Measurements from ENCODE around the gene POC1A. TPM values are rescaled to one million over a fixed set of nuclear protein-coding genes. Genes with fewer than 3 reads are reported as not detected.
A peak's percentile ranks its signal among the peaks of the same experiment; 100 is the strongest.

POC1A gene
- total RNA-seq, 2 donors from 2014 or later: 2.5 to 5.3 TPM

- intact Hi-C loops (cut with DNase I): loop anchor here (10.0 kb wide), 1 partner anchor 88 kb away; the partner anchor contains the start of gene DUSP7
- no peaks in the 10 kb centered on the region for H3K27me3 ChIP-seq (replicated peaks; ENCODE audit: insufficient read depth)
- H3K4me3 ChIP-seq: no peak overlapping the region
- 93% methylated on average over 4 of the region's 4 CpGs for WGBS
- no peaks in the 10 kb centered on the region for H3K9me3 ChIP-seq
- H3K27ac ChIP-seq: no peak overlapping the region
- DNase-seq (ENCODE audit: low spot score): no peak
- TF ChIP-seq POLR2A (IDR thresholded peaks at IDR 0.05): no peak
- no peak for TF ChIP-seq POLR2AphosphoS5 (IDR thresholded peaks at IDR 0.05)
- TF ChIP-seq, protein P1, sequence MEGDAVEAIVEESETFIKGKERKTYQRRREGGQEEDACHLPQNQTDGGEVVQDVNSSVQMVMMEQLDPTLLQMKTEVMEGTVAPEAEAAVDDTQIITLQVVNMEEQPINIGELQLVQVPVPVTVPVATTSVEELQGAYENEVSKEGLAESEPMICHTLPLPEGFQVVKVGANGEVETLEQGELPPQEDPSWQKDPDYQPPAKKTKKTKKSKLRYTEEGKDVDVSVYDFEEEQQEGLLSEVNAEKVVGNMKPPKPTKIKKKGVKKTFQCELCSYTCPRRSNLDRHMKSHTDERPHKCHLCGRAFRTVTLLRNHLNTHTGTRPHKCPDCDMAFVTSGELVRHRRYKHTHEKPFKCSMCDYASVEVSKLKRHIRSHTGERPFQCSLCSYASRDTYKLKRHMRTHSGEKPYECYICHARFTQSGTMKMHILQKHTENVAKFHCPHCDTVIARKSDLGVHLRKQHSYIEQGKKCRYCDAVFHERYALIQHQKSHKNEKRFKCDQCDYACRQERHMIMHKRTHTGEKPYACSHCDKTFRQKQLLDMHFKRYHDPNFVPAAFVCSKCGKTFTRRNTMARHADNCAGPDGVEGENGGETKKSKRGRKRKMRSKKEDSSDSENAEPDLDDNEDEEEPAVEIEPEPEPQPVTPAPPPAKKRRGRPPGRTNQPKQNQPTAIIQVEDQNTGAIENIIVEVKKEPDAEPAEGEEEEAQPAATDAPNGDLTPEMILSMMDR (IDR thresholded peaks at IDR 0.05): no peak
- no peaks in the 10 kb centered on the region for H3K36me3 ChIP-seq
- H3K4me1 ChIP-seq (replicated peaks): no peaks in the 10 kb centered on the region
These were observed 11.1 kb downstream of the POC1A start for GRCh38 chr3:52143156-52143555.

GRCh38 chr3:52141751-52142150 lies 12.5 kb downstream of the POC1A start:
- WGBS: 95% methylated on average over 7 of the region's 7 CpGs
- no peaks in the 10 kb centered on the region for H3K36me3 ChIP-seq
- H3K9me3 ChIP-seq: no peaks in the 10 kb centered on the region
- no peaks in the 10 kb centered on the region for H3K27me3 ChIP-seq (replicated peaks; ENCODE audit: insufficient read depth)
- H3K4me1 ChIP-seq (replicated peaks): no peaks in the 10 kb centered on the region
- no peak overlapping the region for H3K27ac ChIP-seq
- no peak for DNase-seq (ENCODE audit: low spot score)
- no peak overlapping the region for H3K4me3 ChIP-seq
- no peak for TF ChIP-seq POLR2AphosphoS5 (IDR thresholded peaks at IDR 0.05)
- TF ChIP-seq, protein P1 (IDR thresholded peaks at IDR 0.05): no peak
- no peak for TF ChIP-seq POLR2A (IDR thresholded peaks at IDR 0.05)
- intact Hi-C loops (cut with DNase I): loop anchor here (10.0 kb wide), 1 partner anchor 87 kb away; the partner anchor contains the start of gene DUSP7

DNA sequence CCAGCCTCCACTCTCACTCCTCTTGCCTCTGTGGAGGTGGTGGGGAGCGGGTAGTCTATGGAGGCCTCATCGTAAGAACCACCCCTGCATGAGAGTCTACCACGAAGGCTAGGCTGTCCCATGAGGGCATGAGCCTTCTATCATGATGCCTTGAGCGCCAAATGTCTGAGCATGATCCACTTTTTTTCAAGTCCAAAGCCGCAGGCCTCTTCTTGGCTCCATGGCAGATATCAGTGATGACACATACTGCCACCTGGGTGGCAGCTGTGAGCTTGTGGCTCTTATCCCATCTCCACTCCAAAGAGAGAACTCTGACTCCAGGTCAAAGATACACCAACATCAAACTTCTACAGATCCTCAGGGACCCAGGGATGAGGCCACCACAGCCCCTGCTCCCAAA lies 13.5 kb downstream of the POC1A start:
- intact Hi-C loops (cut with DNase I): loop anchor here (10.0 kb wide), 1 partner anchor 86 kb away; the partner anchor contains the start of gene DUSP7
- H3K27me3 ChIP-seq (replicated peaks; ENCODE audit: insufficient read depth): no peaks in the 10 kb centered on the region
- peaks cover 3% of the 10 kb centered on the region for H3K4me1 ChIP-seq (replicated peaks)
- H3K9me3 ChIP-seq: no peaks in the 10 kb centered on the region
- H3K4me3 ChIP-seq: no peak overlapping the region
- TF ChIP-seq POLR2A (IDR thresholded peaks at IDR 0.05) (no peak), POLR2AphosphoS5 (IDR thresholded peaks at IDR 0.05) (no peak)
- TF ChIP-seq, protein P1 (IDR thresholded peaks at IDR 0.05): no peak
- no peak for DNase-seq (ENCODE audit: low spot score)
- H3K27ac ChIP-seq: no peak overlapping the region
- WGBS: 93% methylated on average over 5 of the region's 5 CpGs
- no peaks in the 10 kb centered on the region for H3K36me3 ChIP-seq

- no peak for DNase-seq (ENCODE audit: low spot score)
- no peaks in the 10 kb centered on the region for H3K36me3 ChIP-seq
- H3K27ac ChIP-seq: no peak overlapping the region
- intact Hi-C loops (cut with DNase I): loop anchor here (10.0 kb wide), 1 partner anchor 85 kb away; the partner anchor contains the start of gene DUSP7
- H3K27me3 ChIP-seq (replicated peaks; ENCODE audit: insufficient read depth): no peaks in the 10 kb centered on the region
- no peak overlapping the region for H3K4me3 ChIP-seq
- H3K4me1 ChIP-seq (replicated peaks): peaks cover 3% of the 10 kb centered on the region
- TF ChIP-seq, protein P1 (IDR thresholded peaks at IDR 0.05): no peak
- no peak for TF ChIP-seq POLR2AphosphoS5 (IDR thresholded peaks at IDR 0.05)
- TF ChIP-seq POLR2A (IDR thresholded peaks at IDR 0.05): no peak
- H3K9me3 ChIP-seq: no peaks in the 10 kb centered on the region
- WGBS: 78% methylated on average over 9 of the region's 9 CpGs
These were observed 14.2 kb downstream of the POC1A start for GRCh38 chr3:52140000-52140399.

GRCh38 chr3:52137311-52137710 lies 16.9 kb downstream of the POC1A start:
- WGBS: 82% methylated on average over 7 of the region's 7 CpGs
- H3K27me3 ChIP-seq (replicated peaks; ENCODE audit: insufficient read depth): no peaks in the 10 kb centered on the region
- DNase-seq (ENCODE audit: low spot score): no peak
- no peaks in the 10 kb centered on the region for H3K36me3 ChIP-seq
- H3K4me1 ChIP-seq (replicated peaks): peaks cover 3% of the 10 kb centered on the region
- no peak overlapping the region for H3K4me3 ChIP-seq
- intact Hi-C loops (cut with DNase I): no loop called here
- H3K9me3 ChIP-seq: no peaks in the 10 kb centered on the region
- H3K27ac ChIP-seq: peak overlapping the region; percentile 65 to 73
- TF ChIP-seq POLR2A (IDR thresholded peaks at IDR 0.05) (no peak), POLR2AphosphoS5 (IDR thresholded peaks at IDR 0.05) (no peak)
- TF ChIP-seq, protein P1 (IDR thresholded peaks at IDR 0.05): no peak
